Measurements from ENCODE around the gene F7. TPM values are rescaled to one million over a fixed set of nuclear protein-coding genes. Genes with fewer than 3 reads are reported as not detected.

The F7 gene
- total and polyA plus RNA-seq, 2 donors (not counting 3 experiments of a cell fraction or from before 2014, with no cell fraction given): not detected

DNA sequence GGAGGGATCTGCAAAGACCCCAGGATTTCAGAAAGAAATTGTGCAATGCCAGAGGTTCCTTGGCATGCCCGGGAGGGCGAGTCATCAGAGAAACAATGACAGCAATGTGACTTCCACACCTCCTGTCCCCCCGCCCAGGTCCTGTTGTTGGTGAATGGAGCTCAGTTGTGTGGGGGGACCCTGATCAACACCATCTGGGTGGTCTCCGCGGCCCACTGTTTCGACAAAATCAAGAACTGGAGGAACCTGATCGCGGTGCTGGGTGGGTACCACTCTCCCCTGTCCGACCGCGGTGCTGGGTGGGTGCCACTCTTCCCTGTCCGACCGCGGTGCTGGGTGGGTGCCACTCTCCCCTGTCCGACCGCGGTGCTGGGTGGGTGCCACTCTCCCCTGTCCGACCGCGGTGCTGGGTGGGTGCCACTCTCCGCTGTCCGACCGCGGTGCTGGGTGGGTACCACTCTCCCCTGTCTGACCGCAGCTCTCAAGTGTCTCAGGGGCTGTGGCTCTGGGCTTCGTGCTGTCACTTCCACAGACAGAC lies 11.8 kb downstream of the F7 start:
- no peak for TF ChIP-seq EZH2 (IDR thresholded peaks at IDR 0.05; ENCODE audit: borderline replicate concordance, low read depth, low read length, severe bottlenecking)
- TF ChIP-seq POLR2A (IDR thresholded peaks at IDR 0.05; ENCODE audit: low read depth, low read length): no peak
- no peak for TF ChIP-seq JUN (IDR thresholded peaks at IDR 0.05; ENCODE audit: borderline replicate concordance, insufficient read depth, insufficient read length, low read depth)
- TF ChIP-seq, protein P1, sequence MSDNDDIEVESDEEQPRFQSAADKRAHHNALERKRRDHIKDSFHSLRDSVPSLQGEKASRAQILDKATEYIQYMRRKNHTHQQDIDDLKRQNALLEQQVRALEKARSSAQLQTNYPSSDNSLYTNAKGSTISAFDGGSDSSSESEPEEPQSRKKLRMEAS (IDR thresholded peaks at IDR 0.05; ENCODE audit: insufficient read depth, insufficient read length): no peak
- TF ChIP-seq GATA2 (IDR thresholded peaks at IDR 0.05; ENCODE audit: insufficient read depth, insufficient read length, low read depth, low read length): no peak
- TF ChIP-seq POLR2AphosphoS5 (IDR thresholded peaks at IDR 0.05; ENCODE audit: insufficient read depth, low read depth, low read length): no peak
- TF ChIP-seq FOS (IDR thresholded peaks at IDR 0.05; ENCODE audit: borderline replicate concordance, insufficient read depth, low read length): no peak
- TF ChIP-seq MYC (IDR thresholded peaks at IDR 0.05; ENCODE audit: low read depth, low read length): no peak
- TF ChIP-seq, protein P2, sequence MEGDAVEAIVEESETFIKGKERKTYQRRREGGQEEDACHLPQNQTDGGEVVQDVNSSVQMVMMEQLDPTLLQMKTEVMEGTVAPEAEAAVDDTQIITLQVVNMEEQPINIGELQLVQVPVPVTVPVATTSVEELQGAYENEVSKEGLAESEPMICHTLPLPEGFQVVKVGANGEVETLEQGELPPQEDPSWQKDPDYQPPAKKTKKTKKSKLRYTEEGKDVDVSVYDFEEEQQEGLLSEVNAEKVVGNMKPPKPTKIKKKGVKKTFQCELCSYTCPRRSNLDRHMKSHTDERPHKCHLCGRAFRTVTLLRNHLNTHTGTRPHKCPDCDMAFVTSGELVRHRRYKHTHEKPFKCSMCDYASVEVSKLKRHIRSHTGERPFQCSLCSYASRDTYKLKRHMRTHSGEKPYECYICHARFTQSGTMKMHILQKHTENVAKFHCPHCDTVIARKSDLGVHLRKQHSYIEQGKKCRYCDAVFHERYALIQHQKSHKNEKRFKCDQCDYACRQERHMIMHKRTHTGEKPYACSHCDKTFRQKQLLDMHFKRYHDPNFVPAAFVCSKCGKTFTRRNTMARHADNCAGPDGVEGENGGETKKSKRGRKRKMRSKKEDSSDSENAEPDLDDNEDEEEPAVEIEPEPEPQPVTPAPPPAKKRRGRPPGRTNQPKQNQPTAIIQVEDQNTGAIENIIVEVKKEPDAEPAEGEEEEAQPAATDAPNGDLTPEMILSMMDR (IDR thresholded peaks at IDR 0.05; ENCODE audit: extremely low read depth in 1 of 2, insufficient read depth in 1 of 2, low read depth in 1 of 2, low read length in 2 of 2): no peak
- no peaks in the 10 kb centered on the region for H3K27me3 ChIP-seq (ENCODE audit: control insufficient read depth in 2 of 2, insufficient read depth in 2 of 2, low read length in 2 of 2)
- FAIRE-seq (no peak), DNase-seq (ENCODE audit: low read depth, low spot score) (no peak)
- no peaks in the 10 kb centered on the region for H3K9me1 ChIP-seq (replicated peaks; ENCODE audit: control insufficient read depth, extremely low read depth, insufficient read depth, low read length)
- H3K4me2 ChIP-seq (ENCODE audit: insufficient read depth, low read length): no peak overlapping the region
- no peak overlapping the region for H3K9ac ChIP-seq (replicated peaks; ENCODE audit: extremely low read depth, insufficient read depth, low read length)
- H3K27ac ChIP-seq (ENCODE audit: insufficient read depth, low read depth, low read length): no peak overlapping the region
- no peak overlapping the region for H3K4me3 ChIP-seq (replicated peaks in 1 of 3; ENCODE audit: insufficient read depth in 1 of 3, low read depth in 1 of 3, low read length in 3 of 3)
- H3K36me3 ChIP-seq (ENCODE audit: control insufficient read depth in 2 of 2, extremely low read depth in 1 of 2, insufficient read depth in 2 of 2, low read length in 2 of 2): no peaks in the 10 kb centered on the region
- BruUV-seq (replicated peaks): no TSS peak
- CTCF ChIA-PET: no interaction called here
- POLR2A ChIA-PET: no interaction called here
- H2AFZ ChIP-seq (ENCODE audit: low read depth, low read length): no peak overlapping the region
- no peaks in the 10 kb centered on the region for H4K20me1 ChIP-seq (replicated peaks; ENCODE audit: control insufficient read depth, extremely low read depth, insufficient read depth, low read length)
- H3K9me3 ChIP-seq (replicated peaks; ENCODE audit: control insufficient read depth, insufficient read depth, low read length): no peaks in the 10 kb centered on the region
- H3K4me1 ChIP-seq (ENCODE audit: control insufficient read depth, extremely low read depth, insufficient read depth, low read length): no peaks in the 10 kb centered on the region
- H3K79me2 ChIP-seq (ENCODE audit: control insufficient read depth, insufficient read depth, low read length): no peaks in the 10 kb centered on the region
- intact Hi-C loops (cut with micrococcal nuclease): no loop called here
- dilution Hi-C loops (cut with MboI; ENCODE audit: extremely low pct_ligation_motif_present, low sequenced_read_pairs): no loop called here
